ENCODE data around the gene KCNH1. TPM values are rescaled to one million over a fixed set of nuclear protein-coding genes. Genes with fewer than 3 reads are reported as not detected.

Gene KCNH1
- polyA plus RNA-seq, 1 donor from 2014 or later, result 3.9 TPM

DNA sequence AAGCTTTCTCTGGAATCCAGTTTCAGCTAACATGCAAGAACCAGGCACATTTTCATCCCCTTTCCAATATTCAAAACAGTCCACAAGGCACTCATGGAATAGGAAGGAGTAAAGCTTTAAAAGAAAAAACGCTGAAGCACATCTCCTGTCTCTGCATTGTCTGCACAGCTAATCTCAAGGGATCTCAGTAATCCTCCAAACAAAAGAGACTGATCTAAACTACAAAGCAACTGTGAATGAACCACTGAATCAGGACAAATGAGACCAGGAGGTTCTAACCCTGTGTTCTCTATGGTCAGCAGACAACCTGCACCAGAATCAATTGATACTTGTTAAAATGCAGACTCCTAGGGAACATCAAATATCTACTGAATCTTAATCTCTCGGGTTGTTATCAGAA lies 406.2 kb downstream of the KCNH1 start:
- no peak overlapping the region for H3K4me2 ChIP-seq (ENCODE audit: low read length)
- H3K9ac ChIP-seq (ENCODE audit: low read length), result no peak overlapping the region

DNA sequence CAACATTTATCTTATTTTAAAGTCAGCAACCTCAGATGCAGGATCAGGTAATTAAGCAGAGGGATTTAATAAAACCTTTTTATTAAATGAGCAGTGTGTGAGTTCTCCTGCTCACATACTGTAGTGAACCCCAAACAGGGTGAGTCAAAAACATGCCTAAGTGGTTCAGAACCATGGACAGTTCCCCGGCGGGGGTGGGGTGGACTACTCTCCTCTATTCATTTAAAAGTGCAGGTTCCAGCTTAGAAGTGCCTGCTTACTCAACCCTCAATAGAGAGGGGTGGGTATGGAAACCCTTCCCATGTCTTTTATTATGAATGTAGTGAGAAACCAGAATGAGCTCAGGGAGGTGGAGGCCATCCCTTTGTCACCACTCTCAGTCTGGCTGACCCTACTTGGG lies 407.3 kb downstream of the KCNH1 start:
- Histone ChIP-seq H3K9ac (ENCODE audit: low read length) (no peak overlapping the region), H3K27ac (ENCODE audit: low read length) (no peak overlapping the region), H3K4me2 (ENCODE audit: low read length) (no peak overlapping the region), H3F3A (ENCODE audit: insufficient read depth, low read length, poor library complexity, severe bottlenecking) (no peaks in the 10 kb centered on the region), H2AFZ (ENCODE audit: low read depth, low read length) (no peak overlapping the region), H3K27me3 (ENCODE audit: insufficient read depth, low read depth, low read length) (no peaks in the 10 kb centered on the region), H3K4me3 (ENCODE audit: low read length) (no peak overlapping the region), H3K79me2 (replicated peaks; ENCODE audit: insufficient read depth, low read length) (no peaks in the 10 kb centered on the region), H3K9me2 (ENCODE audit: insufficient read depth, low read length) (no peaks in the 10 kb centered on the region), H3K9me3 (ENCODE audit: low read length) (no peaks in the 10 kb centered on the region), H3K36me3 (ENCODE audit: insufficient read depth, low read length) (no peaks in the 10 kb centered on the region), H4K20me1 (ENCODE audit: insufficient read depth) (no peaks in the 10 kb centered on the region)
- TF ChIP-seq, protein P1, sequence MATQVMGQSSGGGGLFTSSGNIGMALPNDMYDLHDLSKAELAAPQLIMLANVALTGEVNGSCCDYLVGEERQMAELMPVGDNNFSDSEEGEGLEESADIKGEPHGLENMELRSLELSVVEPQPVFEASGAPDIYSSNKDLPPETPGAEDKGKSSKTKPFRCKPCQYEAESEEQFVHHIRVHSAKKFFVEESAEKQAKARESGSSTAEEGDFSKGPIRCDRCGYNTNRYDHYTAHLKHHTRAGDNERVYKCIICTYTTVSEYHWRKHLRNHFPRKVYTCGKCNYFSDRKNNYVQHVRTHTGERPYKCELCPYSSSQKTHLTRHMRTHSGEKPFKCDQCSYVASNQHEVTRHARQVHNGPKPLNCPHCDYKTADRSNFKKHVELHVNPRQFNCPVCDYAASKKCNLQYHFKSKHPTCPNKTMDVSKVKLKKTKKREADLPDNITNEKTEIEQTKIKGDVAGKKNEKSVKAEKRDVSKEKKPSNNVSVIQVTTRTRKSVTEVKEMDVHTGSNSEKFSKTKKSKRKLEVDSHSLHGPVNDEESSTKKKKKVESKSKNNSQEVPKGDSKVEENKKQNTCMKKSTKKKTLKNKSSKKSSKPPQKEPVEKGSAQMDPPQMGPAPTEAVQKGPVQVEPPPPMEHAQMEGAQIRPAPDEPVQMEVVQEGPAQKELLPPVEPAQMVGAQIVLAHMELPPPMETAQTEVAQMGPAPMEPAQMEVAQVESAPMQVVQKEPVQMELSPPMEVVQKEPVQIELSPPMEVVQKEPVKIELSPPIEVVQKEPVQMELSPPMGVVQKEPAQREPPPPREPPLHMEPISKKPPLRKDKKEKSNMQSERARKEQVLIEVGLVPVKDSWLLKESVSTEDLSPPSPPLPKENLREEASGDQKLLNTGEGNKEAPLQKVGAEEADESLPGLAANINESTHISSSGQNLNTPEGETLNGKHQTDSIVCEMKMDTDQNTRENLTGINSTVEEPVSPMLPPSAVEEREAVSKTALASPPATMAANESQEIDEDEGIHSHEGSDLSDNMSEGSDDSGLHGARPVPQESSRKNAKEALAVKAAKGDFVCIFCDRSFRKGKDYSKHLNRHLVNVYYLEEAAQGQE (IDR thresholded peaks at IDR 0.05; ENCODE audit: borderline replicate concordance), result peak; percentile 25
- TF ChIP-seq, protein P2, sequence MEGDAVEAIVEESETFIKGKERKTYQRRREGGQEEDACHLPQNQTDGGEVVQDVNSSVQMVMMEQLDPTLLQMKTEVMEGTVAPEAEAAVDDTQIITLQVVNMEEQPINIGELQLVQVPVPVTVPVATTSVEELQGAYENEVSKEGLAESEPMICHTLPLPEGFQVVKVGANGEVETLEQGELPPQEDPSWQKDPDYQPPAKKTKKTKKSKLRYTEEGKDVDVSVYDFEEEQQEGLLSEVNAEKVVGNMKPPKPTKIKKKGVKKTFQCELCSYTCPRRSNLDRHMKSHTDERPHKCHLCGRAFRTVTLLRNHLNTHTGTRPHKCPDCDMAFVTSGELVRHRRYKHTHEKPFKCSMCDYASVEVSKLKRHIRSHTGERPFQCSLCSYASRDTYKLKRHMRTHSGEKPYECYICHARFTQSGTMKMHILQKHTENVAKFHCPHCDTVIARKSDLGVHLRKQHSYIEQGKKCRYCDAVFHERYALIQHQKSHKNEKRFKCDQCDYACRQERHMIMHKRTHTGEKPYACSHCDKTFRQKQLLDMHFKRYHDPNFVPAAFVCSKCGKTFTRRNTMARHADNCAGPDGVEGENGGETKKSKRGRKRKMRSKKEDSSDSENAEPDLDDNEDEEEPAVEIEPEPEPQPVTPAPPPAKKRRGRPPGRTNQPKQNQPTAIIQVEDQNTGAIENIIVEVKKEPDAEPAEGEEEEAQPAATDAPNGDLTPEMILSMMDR (IDR thresholded peaks at IDR 0.05; ENCODE audit: poor library complexity, severe bottlenecking), result no peak

More for the DNA sequence above, 406.2 kb downstream of the KCNH1 start:
- H3F3A ChIP-seq (ENCODE audit: insufficient read depth, low read length, poor library complexity, severe bottlenecking), result no peaks in the 10 kb centered on the region
- H2AFZ ChIP-seq (ENCODE audit: low read depth, low read length), result no peak overlapping the region
- no peaks in the 10 kb centered on the region for H3K9me3 ChIP-seq (ENCODE audit: low read length)
- no peaks in the 10 kb centered on the region for H3K27me3 ChIP-seq (ENCODE audit: insufficient read depth, low read depth, low read length)
- no peaks in the 10 kb centered on the region for H3K9me2 ChIP-seq (ENCODE audit: insufficient read depth, low read length)
- H3K79me2 ChIP-seq (replicated peaks; ENCODE audit: insufficient read depth, low read length), result no peaks in the 10 kb centered on the region
- no peak overlapping the region for H3K4me3 ChIP-seq (ENCODE audit: low read length)
- no peak overlapping the region for H3K27ac ChIP-seq (ENCODE audit: low read length)
- TF ChIP-seq, protein P1 (IDR thresholded peaks at IDR 0.05; ENCODE audit: borderline replicate concordance), result no peak
- TF ChIP-seq, protein P2 (IDR thresholded peaks at IDR 0.05; ENCODE audit: poor library complexity, severe bottlenecking), result no peak
- no peak for TF ChIP-seq MXI1 (conservative IDR thresholded peaks at IDR 0.05; ENCODE audit: poor library complexity, severe bottlenecking)
- TF ChIP-seq TAF1 (IDR thresholded peaks at IDR 0.05; ENCODE audit: low read depth), result no peak
- no peak for TF ChIP-seq SMC3 (conservative IDR thresholded peaks at IDR 0.05; ENCODE audit: poor library complexity)
- TF ChIP-seq RAD21 (conservative IDR thresholded peaks at IDR 0.05), result no peak
- no peak for TF ChIP-seq POLR2AphosphoS5 (IDR thresholded peaks at IDR 0.05)
- no peak for TF ChIP-seq EP300 (conservative IDR thresholded peaks at IDR 0.05; ENCODE audit: poor library complexity, severe bottlenecking)
- H3K36me3 ChIP-seq (ENCODE audit: insufficient read depth, low read length), result no peaks in the 10 kb centered on the region
- no peaks in the 10 kb centered on the region for H4K20me1 ChIP-seq (ENCODE audit: insufficient read depth)

All from neural cell (in vitro differentiated cells).